Measurements from ENCODE around the gene SORCS2. TPM values are rescaled to one million over a fixed set of nuclear protein-coding genes. Genes with fewer than 3 reads are reported as not detected.

SORCS2 gene
- polyA plus RNA-seq, 1 of the 3 experiments (the other 2 are of a cell fraction): 1.6 TPM

DNA sequence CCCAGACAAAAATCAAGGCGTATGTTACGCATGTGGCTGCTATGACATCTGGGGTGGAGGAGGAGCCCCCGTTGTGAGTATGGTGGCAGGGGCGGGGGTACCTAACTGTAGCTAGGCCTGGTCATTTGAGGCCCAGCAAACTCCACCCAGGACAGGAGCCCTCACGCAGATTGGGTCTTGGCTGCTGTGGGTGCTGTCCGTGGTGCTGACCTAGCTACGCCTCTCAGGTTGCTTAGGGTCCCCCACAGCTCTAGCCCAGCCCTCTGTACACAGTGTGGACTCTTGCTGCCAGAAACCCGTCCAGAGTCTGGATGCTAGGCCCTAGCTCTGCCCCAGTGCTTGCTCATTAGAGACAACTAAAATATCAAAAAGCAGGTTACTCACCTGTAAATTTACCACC lies 389.1 kb downstream of the SORCS2 start:
- H3K36me3 ChIP-seq (replicated peaks in 1 of 2; ENCODE audit: control insufficient read depth in 1 of 2, insufficient read depth in 2 of 2, low read length in 1 of 2): no peaks in the 10 kb centered on the region
- H3F3A ChIP-seq (replicated peaks; ENCODE audit: insufficient read depth): no peaks in the 10 kb centered on the region
- POLR2A ChIA-PET: no interaction called here
- H3K4me1 ChIP-seq (ENCODE audit: control insufficient read depth in 1 of 2, insufficient read depth in 2 of 2, low read depth in 1 of 2, low read length in 1 of 2): no peaks in the 10 kb centered on the region
- H4K20me1 ChIP-seq (ENCODE audit: insufficient read depth): no peaks in the 10 kb centered on the region
- H3K9me3 ChIP-seq: no peaks in the 10 kb centered on the region
- no peaks in the 10 kb centered on the region for H3K27me3 ChIP-seq (ENCODE audit: insufficient read depth)
- H3K27ac ChIP-seq (ENCODE audit: low read depth in 2 of 2, low read length in 1 of 2): no peak overlapping the region
- no peak overlapping the region for H3K4me3 ChIP-seq (ENCODE audit: low read depth in 2 of 2, low read length in 1 of 2)
- no peaks in the 10 kb centered on the region for H3K9me2 ChIP-seq
- no peak for DNase-seq
- TF ChIP-seq, protein P1, sequence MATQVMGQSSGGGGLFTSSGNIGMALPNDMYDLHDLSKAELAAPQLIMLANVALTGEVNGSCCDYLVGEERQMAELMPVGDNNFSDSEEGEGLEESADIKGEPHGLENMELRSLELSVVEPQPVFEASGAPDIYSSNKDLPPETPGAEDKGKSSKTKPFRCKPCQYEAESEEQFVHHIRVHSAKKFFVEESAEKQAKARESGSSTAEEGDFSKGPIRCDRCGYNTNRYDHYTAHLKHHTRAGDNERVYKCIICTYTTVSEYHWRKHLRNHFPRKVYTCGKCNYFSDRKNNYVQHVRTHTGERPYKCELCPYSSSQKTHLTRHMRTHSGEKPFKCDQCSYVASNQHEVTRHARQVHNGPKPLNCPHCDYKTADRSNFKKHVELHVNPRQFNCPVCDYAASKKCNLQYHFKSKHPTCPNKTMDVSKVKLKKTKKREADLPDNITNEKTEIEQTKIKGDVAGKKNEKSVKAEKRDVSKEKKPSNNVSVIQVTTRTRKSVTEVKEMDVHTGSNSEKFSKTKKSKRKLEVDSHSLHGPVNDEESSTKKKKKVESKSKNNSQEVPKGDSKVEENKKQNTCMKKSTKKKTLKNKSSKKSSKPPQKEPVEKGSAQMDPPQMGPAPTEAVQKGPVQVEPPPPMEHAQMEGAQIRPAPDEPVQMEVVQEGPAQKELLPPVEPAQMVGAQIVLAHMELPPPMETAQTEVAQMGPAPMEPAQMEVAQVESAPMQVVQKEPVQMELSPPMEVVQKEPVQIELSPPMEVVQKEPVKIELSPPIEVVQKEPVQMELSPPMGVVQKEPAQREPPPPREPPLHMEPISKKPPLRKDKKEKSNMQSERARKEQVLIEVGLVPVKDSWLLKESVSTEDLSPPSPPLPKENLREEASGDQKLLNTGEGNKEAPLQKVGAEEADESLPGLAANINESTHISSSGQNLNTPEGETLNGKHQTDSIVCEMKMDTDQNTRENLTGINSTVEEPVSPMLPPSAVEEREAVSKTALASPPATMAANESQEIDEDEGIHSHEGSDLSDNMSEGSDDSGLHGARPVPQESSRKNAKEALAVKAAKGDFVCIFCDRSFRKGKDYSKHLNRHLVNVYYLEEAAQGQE (IDR thresholded peaks at IDR 0.05; ENCODE audit: low read depth, low read length): peak; percentile 98
- TF ChIP-seq, protein P2, sequence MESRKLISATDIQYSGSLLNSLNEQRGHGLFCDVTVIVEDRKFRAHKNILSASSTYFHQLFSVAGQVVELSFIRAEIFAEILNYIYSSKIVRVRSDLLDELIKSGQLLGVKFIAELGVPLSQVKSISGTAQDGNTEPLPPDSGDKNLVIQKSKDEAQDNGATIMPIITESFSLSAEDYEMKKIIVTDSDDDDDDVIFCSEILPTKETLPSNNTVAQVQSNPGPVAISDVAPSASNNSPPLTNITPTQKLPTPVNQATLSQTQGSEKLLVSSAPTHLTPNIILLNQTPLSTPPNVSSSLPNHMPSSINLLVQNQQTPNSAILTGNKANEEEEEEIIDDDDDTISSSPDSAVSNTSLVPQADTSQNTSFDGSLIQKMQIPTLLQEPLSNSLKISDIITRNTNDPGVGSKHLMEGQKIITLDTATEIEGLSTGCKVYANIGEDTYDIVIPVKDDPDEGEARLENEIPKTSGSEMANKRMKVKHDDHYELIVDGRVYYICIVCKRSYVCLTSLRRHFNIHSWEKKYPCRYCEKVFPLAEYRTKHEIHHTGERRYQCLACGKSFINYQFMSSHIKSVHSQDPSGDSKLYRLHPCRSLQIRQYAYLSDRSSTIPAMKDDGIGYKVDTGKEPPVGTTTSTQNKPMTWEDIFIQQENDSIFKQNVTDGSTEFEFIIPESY (IDR thresholded peaks at IDR 0.05; ENCODE audit: borderline replicate concordance, low read depth): no peak
- WGBS (ENCODE audit: low lambda C conversion rate): 46% methylated on average over 5 of the region's 8 CpGs
- H3K4me2 ChIP-seq: no peak overlapping the region
- H2AFZ ChIP-seq (ENCODE audit: low read depth): no peak overlapping the region
- H3K79me2 ChIP-seq (ENCODE audit: insufficient read depth): no peaks in the 10 kb centered on the region
- CTCF ChIA-PET: no interaction called here
- no peak overlapping the region for H3K9ac ChIP-seq

DNA sequence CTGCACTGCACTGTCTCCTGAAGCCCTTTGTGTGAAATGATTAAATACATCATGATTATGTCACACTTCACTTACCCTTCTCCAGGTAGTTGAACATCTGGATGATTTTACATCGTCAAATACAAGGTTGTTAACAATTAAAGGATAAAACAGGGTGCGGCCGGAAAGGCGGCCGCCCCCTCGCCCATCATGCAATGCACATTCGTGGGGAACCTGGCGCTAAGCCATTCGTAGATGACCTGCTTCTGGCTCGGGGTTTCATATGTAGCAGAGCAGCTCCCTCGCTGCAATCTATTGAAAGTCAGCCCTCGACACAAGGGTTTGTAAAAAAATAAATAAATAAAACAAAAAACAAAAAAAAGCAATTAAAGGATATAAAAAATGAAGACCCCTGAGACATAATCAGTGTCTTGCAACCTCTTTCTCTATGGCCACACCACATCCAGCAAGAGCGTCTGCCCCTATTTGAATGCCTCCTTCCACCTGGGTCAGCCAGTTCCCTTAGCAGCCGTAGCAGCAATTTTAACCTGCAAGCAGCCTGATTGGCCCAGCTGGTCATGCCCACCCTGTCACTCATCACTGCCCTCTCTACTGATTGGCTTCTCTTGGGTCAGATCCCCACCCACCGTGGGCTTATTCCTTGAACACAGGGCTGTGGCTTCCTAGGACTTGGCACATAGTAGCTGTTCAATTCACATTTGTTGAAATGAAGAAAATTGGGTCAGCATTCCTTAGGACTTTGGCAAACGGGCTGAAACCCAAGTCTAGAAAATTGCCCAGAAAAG lies 390.2 kb downstream of the SORCS2 start:
- ChIA-PET POLR2A (no interaction called here), CTCF (no interaction called here)
- DNase-seq: no peak
- no peaks in the 10 kb centered on the region for H3K4me1 ChIP-seq (ENCODE audit: control insufficient read depth in 1 of 2, insufficient read depth in 2 of 2, low read depth in 1 of 2, low read length in 1 of 2)
- H3K9me2 ChIP-seq: no peaks in the 10 kb centered on the region
- no peaks in the 10 kb centered on the region for H4K20me1 ChIP-seq (ENCODE audit: insufficient read depth)
- no peaks in the 10 kb centered on the region for H3K36me3 ChIP-seq (replicated peaks in 1 of 2; ENCODE audit: control insufficient read depth in 1 of 2, insufficient read depth in 2 of 2, low read length in 1 of 2)
- no peak overlapping the region for H3K4me2 ChIP-seq
- H3K27ac ChIP-seq (ENCODE audit: low read depth in 2 of 2, low read length in 1 of 2): no peak overlapping the region
- H3F3A ChIP-seq (replicated peaks; ENCODE audit: insufficient read depth): no peaks in the 10 kb centered on the region
- no peaks in the 10 kb centered on the region for H3K27me3 ChIP-seq (ENCODE audit: insufficient read depth)
- no peak overlapping the region for H3K4me3 ChIP-seq (ENCODE audit: low read depth in 2 of 2, low read length in 1 of 2)
- no peak overlapping the region for H3K9ac ChIP-seq
- 74% methylated on average over 16 of the region's 16 CpGs for WGBS (ENCODE audit: low lambda C conversion rate)
- no peaks in the 10 kb centered on the region for H3K79me2 ChIP-seq (ENCODE audit: insufficient read depth)
- no peaks in the 10 kb centered on the region for H3K9me3 ChIP-seq
- H2AFZ ChIP-seq (ENCODE audit: low read depth): no peak overlapping the region
- TF ChIP-seq RCOR1 (IDR thresholded peaks at IDR 0.05; ENCODE audit: low read length) (no peak), FOSL2 (IDR thresholded peaks at IDR 0.05; ENCODE audit: borderline replicate concordance, low read depth) (no peak), MEF2A (IDR thresholded peaks at IDR 0.05; ENCODE audit: borderline replicate concordance, low read depth) (no peak), FOXM1 (IDR thresholded peaks at IDR 0.05; ENCODE audit: low read depth) (no peak), JUND (IDR thresholded peaks at IDR 0.05) (no peak), SMC3 (IDR thresholded peaks at IDR 0.05; ENCODE audit: low read depth, low read length) (no peak), TEAD4 (IDR thresholded peaks at IDR 0.05; ENCODE audit: borderline replicate concordance, insufficient read depth) (no peak), NRF1 (IDR thresholded peaks at IDR 0.05; ENCODE audit: low read depth, low read length) (no peak), NFIC (IDR thresholded peaks at IDR 0.05; ENCODE audit: borderline replicate concordance) (no peak), FOXJ3 (CRISPR knock-in tag; IDR thresholded peaks at IDR 0.05) (no peak), GATA2 (CRISPR knock-in tag; IDR thresholded peaks at IDR 0.05) (no peak), SIN3A (IDR thresholded peaks at IDR 0.05; ENCODE audit: borderline replicate concordance, low read depth, low read length) (no peak), TAF1 (IDR thresholded peaks at IDR 0.05; ENCODE audit: borderline replicate concordance, low read depth, low read length) (no peak), CHD2 (IDR thresholded peaks at IDR 0.05; ENCODE audit: low read length, partially characterized antibody) (no peak), EZH2phosphoT487 (IDR thresholded peaks at IDR 0.05; ENCODE audit: borderline replicate concordance, low read depth) (no peak)
- TF ChIP-seq, protein P3, sequence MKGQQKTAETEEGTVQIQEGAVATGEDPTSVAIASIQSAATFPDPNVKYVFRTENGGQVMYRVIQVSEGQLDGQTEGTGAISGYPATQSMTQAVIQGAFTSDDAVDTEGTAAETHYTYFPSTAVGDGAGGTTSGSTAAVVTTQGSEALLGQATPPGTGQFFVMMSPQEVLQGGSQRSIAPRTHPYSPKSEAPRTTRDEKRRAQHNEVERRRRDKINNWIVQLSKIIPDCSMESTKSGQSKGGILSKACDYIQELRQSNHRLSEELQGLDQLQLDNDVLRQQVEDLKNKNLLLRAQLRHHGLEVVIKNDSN (IDR thresholded peaks at IDR 0.05; ENCODE audit: borderline replicate concordance, low read depth): no peak
- TF ChIP-seq, protein P4, sequence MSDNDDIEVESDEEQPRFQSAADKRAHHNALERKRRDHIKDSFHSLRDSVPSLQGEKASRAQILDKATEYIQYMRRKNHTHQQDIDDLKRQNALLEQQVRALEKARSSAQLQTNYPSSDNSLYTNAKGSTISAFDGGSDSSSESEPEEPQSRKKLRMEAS (IDR thresholded peaks at IDR 0.05; ENCODE audit: low read depth): no peak
- TF ChIP-seq, protein P5, sequence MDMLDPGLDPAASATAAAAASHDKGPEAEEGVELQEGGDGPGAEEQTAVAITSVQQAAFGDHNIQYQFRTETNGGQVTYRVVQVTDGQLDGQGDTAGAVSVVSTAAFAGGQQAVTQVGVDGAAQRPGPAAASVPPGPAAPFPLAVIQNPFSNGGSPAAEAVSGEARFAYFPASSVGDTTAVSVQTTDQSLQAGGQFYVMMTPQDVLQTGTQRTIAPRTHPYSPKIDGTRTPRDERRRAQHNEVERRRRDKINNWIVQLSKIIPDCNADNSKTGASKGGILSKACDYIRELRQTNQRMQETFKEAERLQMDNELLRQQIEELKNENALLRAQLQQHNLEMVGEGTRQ (IDR thresholded peaks at IDR 0.05; ENCODE audit: borderline replicate concordance, low read depth, low read length): no peak

All from SK-N-SH (cell line).